Adrenal gland (tissue), 5 donors: ENCODE data around the gene ACYP1.

Source experiments
- POLR2A ChIP-seq, 2 donors: fragments of 450-650 bp; IDR thresholded peaks; one replicate each; pipeline ENCODE4 v1.6.1; 2017; ENCODE audit warnings: antibody characterized with exemption in 2 of 2, mild to moderate bottlenecking in 2 of 2, moderate library complexity in 1 of 2
- TF ChIP-seq, protein P1 (sequence below), 6 experiments: fragments of 450-650 bp in 4 of 6; fragments of 200-600 bp in 2 of 6; sonication (generic) in 1 of 6; IDR thresholded peaks; 1 replicate in 5 of 6; 2 replicates in 1 of 6; pipeline versions ENCODE4 v1.5.1 to v1.8.0; 2016 to 2021; ENCODE audit warnings: antibody characterized with exemption in 6 of 6, mild to moderate bottlenecking in 2 of 6, moderate library complexity in 1 of 6
- donor health status: DM: no; HTN: no; CAD: no.

DNA sequence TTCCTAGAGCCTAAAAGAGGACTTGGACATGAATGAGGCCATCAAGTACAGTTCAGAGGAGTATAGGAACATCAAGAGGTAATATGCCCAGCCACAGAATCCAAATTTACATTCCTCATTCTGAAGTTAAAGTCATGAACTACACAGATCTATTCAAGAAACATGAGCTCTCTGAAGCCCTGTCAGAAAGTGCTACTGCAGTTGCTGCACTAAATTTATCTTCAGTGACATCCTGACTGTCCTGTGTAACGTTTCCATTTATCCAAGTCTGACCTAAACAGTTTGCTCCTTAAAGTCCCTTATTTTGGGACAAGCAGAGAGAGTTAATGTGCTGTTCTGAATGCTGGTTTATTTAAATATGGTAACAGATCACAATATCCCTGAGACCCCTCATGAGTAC lies 34.9 kb upstream of the ACYP1 start:
- TF ChIP-seq, protein P1, sequence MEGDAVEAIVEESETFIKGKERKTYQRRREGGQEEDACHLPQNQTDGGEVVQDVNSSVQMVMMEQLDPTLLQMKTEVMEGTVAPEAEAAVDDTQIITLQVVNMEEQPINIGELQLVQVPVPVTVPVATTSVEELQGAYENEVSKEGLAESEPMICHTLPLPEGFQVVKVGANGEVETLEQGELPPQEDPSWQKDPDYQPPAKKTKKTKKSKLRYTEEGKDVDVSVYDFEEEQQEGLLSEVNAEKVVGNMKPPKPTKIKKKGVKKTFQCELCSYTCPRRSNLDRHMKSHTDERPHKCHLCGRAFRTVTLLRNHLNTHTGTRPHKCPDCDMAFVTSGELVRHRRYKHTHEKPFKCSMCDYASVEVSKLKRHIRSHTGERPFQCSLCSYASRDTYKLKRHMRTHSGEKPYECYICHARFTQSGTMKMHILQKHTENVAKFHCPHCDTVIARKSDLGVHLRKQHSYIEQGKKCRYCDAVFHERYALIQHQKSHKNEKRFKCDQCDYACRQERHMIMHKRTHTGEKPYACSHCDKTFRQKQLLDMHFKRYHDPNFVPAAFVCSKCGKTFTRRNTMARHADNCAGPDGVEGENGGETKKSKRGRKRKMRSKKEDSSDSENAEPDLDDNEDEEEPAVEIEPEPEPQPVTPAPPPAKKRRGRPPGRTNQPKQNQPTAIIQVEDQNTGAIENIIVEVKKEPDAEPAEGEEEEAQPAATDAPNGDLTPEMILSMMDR (IDR thresholded peaks at IDR 0.05) = no peak
- TF ChIP-seq POLR2A (IDR thresholded peaks at IDR 0.05) = no peak
